SK-N-MC (cell line): ENCODE measurements around the gene TAPBPL.

Experiments used
- DNase-seq: peaks from one replicate; pipeline ENCODE4 v3.0.0-alpha.2; 2011; ENCODE audit warnings: low read depth, low spot score
- H3K27ac ChIP-seq: fragments of 200-600 bp; sonication (generic); 2 replicates; pipeline ENCODE4 v1.5.1; 2016; ENCODE audit warnings: mixed run types
- H3K36me3 ChIP-seq: fragments of 200-600 bp; sonication (generic); 2 replicates; pipeline ENCODE4 v1.6.1; 2017; ENCODE audit warnings: antibody characterized with exemption, low read length, mixed read lengths; ENCODE audit not compliant: insufficient read depth
- H3K4me3 ChIP-seq: fragments of 200-600 bp; sonication (generic); 2 replicates; pipeline ENCODE4 v1.5.1; 2016
- H3K9ac ChIP-seq: fragments of 200-600 bp; sonication (generic); 2 replicates; pipeline ENCODE4 v1.8.0; 2017; ENCODE audit warnings: mixed run types, mixed read lengths; ENCODE audit not compliant: insufficient read length
- H3K9me3 ChIP-seq: fragments of 200-600 bp; sonication (generic); 2 replicates; pipeline ENCODE4 v1.6.1; 2017; ENCODE audit warnings: low read depth, mild to moderate bottlenecking, antibody characterized with exemption, low read length, moderate library complexity, mixed read lengths
- EZH2 ChIP-seq: fragments of 200-600 bp; sonication (generic); IDR thresholded peaks from one replicate; pipeline ENCODE4 v1.6.1; 2017; ENCODE audit warnings: antibody characterized with exemption
- FOXP2 ChIP-seq: optimal IDR thresholded peaks from 2 replicates; pipeline ENCODE3; 2011; ENCODE audit warnings: mild to moderate bottlenecking, moderate library complexity; ENCODE audit not compliant: insufficient read depth; ENCODE audit errors: extremely low read length, control extremely low read depth
- POLR2AphosphoS5 ChIP-seq: IDR thresholded peaks from 2 replicates; pipeline ENCODE4 v1.6.1; 2012; ENCODE audit warnings: mild to moderate bottlenecking, low read depth, low read length, borderline replicate concordance

TAPBPL gene

GRCh38 chr12:6430124-6430989 lies 21.5 kb upstream of the TAPBPL start:
- peak overlapping the region; percentile 13 for H3K9ac ChIP-seq
- H3K4me3 ChIP-seq, result peak overlapping the region; percentile 41
- H3K36me3 ChIP-seq, result no peaks in the 10 kb centered on the region
- DNase-seq, result peak; percentile 10
- peak overlapping the region; percentile 53; the same call in 1 of the 2 replicates for H3K27ac ChIP-seq
- no peaks in the 10 kb centered on the region for H3K9me3 ChIP-seq
- TF ChIP-seq FOXP2, result no peak

- H3K9ac ChIP-seq, result no peak overlapping the region
- DNase-seq, result no peak
- TF ChIP-seq FOXP2 (no peak), EZH2 (no peak), POLR2AphosphoS5 (no peak)
- no peaks in the 10 kb centered on the region for H3K9me3 ChIP-seq
- no peak overlapping the region for H3K4me3 ChIP-seq
- H3K36me3 ChIP-seq, result no peaks in the 10 kb centered on the region
- H3K27ac ChIP-seq, result no peak overlapping the region
These were observed 18.9 kb upstream of the TAPBPL start for GRCh38 chr12:6432991-6433390.

- no peaks in the 10 kb centered on the region for H3K36me3 ChIP-seq
- H3K27ac ChIP-seq, result no peak overlapping the region
- no peak for DNase-seq
- no peaks in the 10 kb centered on the region for H3K9me3 ChIP-seq
- H3K9ac ChIP-seq, result no peak overlapping the region
- no peak overlapping the region for H3K4me3 ChIP-seq
- TF ChIP-seq EZH2, result no peak
These were observed 17.4 kb upstream of the TAPBPL start for GRCh38 chr12:6434205-6435140.

- H3K9ac ChIP-seq, result no peak overlapping the region
- H3K36me3 ChIP-seq, result no peaks in the 10 kb centered on the region
- no peak overlapping the region for H3K27ac ChIP-seq
- no peaks in the 10 kb centered on the region for H3K9me3 ChIP-seq
- TF ChIP-seq POLR2AphosphoS5 (no peak), EZH2 (no peak), FOXP2 (no peak)
- H3K4me3 ChIP-seq, result no peak overlapping the region
- DNase-seq, result no peak
These were observed 15.7 kb upstream of the TAPBPL start for GRCh38 chr12:6435961-6436715.

GRCh38 chr12:6437586-6437985 lies 14.3 kb upstream of the TAPBPL start:
- Histone ChIP-seq H3K9me3 (no peaks in the 10 kb centered on the region), H3K4me3 (no peak overlapping the region), H3K27ac (no peak overlapping the region), H3K36me3 (no peaks in the 10 kb centered on the region), H3K9ac (no peak overlapping the region)
- TF ChIP-seq FOXP2 (no peak), POLR2AphosphoS5 (no peak), EZH2 (no peak)
- no peak for DNase-seq

- no peak for DNase-seq
- H3K27ac ChIP-seq, result no peak overlapping the region
- H3K9ac ChIP-seq, result no peak overlapping the region
- TF ChIP-seq EZH2 (no peak), FOXP2 (no peak), POLR2AphosphoS5 (no peak)
- H3K36me3 ChIP-seq, result no peaks in the 10 kb centered on the region
- no peaks in the 10 kb centered on the region for H3K9me3 ChIP-seq
- H3K4me3 ChIP-seq, result no peak overlapping the region
These were observed 13.5 kb upstream of the TAPBPL start for GRCh38 chr12:6438345-6438744.

GRCh38 chr12:6440391-6440790 lies 11.5 kb upstream of the TAPBPL start:
- TF ChIP-seq POLR2AphosphoS5 (no peak), FOXP2 (no peak)
- Histone ChIP-seq H3K36me3 (no peaks in the 10 kb centered on the region), H3K9me3 (no peaks in the 10 kb centered on the region), H3K27ac (no peak overlapping the region), H3K9ac (no peak overlapping the region), H3K4me3 (no peak overlapping the region)
- no peak for DNase-seq

- no peak overlapping the region for H3K9ac ChIP-seq
- no peaks in the 10 kb centered on the region for H3K9me3 ChIP-seq
- no peaks in the 10 kb centered on the region for H3K36me3 ChIP-seq
- no peak for DNase-seq
- no peak overlapping the region for H3K27ac ChIP-seq
- TF ChIP-seq FOXP2, result no peak
- TF ChIP-seq POLR2AphosphoS5, result no peak
- TF ChIP-seq EZH2, result no peak
- H3K4me3 ChIP-seq, result no peak overlapping the region
These were observed 9.0 kb upstream of the TAPBPL start for GRCh38 chr12:6442836-6443235.
